ENCODE measurements around the gene TLR10.
"Not testable (repeated sequence)": the region's sequence is repeated elsewhere in the genome, so short reads cannot be mapped to it uniquely, and the experiment has no call there.

TLR10 gene

GRCh38 chr4:38802561-38803355 lies 20.0 kb upstream of the TLR10 start:
- no peak for DNase-seq

GRCh38 chr4:38800961-38801450 lies 18.2 kb upstream of the TLR10 start:
- DNase-seq = no peak

- no peak for DNase-seq
Observed at GRCh38 chr4:38800366-38800765, 17.6 kb upstream of the TLR10 start.

DNA sequence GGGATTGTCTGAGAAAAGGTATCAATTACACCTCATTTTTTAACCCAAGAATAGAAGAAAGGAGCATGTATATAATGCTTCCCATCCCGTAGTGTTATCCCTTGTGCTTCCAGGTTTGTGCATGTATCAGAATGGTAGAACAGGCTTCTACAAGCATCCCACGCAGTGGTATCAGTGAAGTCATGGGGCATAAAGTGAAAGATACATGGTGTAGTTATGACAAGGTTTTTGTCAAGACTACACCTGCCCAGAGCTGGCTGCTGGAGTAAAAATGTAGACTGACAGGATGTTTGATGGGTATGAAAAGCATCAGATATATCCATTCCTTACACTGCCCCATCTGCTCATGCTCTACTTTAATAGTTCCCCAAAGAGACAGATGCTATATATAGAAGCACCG lies 12.3 kb upstream of the TLR10 start:
- no peak for DNase-seq

GRCh38 chr4:38794051-38794450 lies 11.3 kb upstream of the TLR10 start:
- no peak for DNase-seq

DNA sequence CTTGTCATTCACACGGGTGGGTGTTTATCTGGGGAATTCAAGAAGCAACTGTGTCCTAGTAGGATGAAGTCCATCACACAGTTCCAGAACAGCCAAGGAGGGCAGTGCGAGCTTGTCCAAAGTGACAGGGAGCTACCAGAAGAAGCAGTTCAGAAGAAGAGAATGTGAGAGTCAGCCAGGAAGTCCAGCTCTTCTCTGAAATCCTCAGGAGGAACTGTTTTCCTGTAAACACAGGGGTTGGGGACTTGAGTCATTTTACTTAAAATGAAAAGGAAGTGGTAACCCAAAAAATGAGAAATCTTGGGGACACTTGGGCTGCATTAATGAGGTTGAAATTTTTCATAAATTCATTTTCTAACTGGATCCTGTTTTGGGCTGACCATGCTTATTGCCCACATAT lies 8.2 kb upstream of the TLR10 start:
- DNase-seq = no peak

GRCh38 chr4:38788317-38788716 lies 5.5 kb upstream of the TLR10 start:
- no peak for DNase-seq

GRCh38 chr4:38787693-38788092 lies 4.9 kb upstream of the TLR10 start:
- DNase-seq = no peak

- no peak for DNase-seq
Observed at GRCh38 chr4:38785901-38786402, 3.2 kb upstream of the TLR10 start.

DNA sequence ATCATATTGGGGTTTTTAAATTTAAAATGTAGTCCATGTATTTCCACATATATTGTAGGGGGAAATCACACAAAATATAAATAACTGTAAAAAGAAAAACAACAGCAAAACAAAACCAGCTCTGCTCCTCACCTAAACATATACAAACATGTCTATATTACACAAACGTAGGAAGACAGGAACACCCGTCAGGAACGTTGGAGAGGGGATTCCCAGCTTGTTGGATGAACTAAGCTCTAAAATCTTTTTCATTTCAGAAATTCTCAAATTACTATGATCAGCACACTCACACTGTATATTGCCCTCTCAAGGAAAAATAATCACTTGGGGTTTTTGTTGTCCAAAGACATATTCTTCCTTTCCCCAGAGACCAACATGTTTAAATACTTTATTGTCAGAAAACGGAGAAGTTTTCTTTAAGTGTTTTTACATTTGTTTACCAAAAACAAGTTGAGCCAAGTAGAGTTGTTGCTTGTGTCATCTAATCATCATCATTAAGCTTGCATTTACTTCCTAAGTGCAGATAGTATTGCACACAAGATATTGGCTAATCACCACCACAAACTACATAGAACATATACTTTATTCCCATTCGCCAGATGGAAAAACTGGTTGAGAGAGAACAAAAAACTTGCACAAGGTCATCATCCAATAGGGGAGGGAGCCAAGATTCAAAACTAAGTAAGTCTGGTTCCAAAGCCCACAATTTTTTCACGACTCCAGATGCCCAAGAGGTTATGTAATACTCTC lies 2.4 kb upstream of the TLR10 start:
- DNase-seq = no peak

DNA sequence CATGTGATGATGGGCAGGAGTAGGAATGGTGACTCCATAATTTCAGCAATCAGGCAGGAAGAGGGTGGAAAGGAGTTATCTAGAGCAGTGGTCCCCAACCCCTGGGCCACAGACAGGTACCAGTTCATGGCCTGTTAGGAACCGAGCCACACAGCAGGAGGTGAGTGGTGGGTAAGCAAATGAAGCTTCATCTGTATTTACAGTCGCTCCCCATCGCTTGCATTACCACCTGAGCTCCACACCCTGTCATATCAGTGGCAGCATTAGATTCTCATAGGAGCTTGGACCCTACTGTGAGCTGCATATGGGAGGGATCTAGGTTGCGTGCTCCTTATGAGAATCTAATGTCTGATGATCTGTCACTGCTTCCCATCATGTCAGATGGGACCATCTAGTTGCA lies 1.4 kb upstream of the TLR10 start:
- DNase-seq = no peak

GRCh38 chr4:38783109-38783460 lies 295 bp upstream of the TLR10 start:
- DNase-seq = no peak

GRCh38 chr4:38781854-38782261 lies 932 bp downstream of the TLR10 start:
- DNase-seq = no peak

GRCh38 chr4:38780833-38781484 lies 1.8 kb downstream of the TLR10 start:
- DNase-seq = no peak

GRCh38 chr4:38779790-38780189 lies 3.0 kb downstream of the TLR10 start:
- DNase-seq = no peak

DNA sequence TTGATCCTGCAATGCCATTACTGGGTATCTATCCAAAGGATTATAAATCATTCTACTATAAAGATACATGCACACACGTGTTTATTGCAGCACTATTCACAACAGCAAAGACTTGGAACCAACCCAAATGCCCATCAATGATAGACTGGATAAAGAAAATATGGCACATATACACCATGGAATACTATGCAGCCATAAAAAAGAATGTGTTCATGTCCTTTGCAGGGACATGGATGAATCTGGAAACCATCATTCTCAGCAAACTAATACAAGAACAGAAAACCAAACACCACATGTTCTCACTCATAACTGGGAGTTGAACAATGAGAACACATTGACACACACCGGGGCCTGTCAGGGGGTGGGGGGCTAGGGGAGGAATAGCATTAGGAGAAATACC lies 4.9 kb downstream of the TLR10 start:
- DNase-seq = not testable (repeated sequence)

DNA sequence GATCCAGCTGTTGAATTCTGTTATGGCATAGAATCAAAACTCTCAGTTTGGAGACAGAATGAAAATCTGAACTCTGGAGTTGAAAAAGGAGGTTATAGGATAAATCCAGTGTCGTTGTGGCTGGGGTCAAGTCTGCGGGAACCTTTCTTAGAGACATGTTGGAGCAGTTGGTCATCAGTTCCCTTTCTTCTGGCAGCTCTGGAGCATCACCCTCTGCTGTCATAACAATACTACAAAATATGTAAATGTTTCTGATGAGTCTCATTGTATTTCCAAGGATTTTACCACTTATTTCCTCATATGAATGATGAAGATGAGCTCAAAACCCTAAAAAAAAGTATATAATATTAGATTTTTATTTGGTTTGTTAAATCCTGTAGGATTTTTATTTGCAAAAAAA lies 7.5 kb downstream of the TLR10 start:
- DNase-seq = no peak

- DNase-seq = no peak
Observed at GRCh38 chr4:38774181-38774955, 8.4 kb downstream of the TLR10 start.

- DNase-seq = not testable (repeated sequence)
Observed at GRCh38 chr4:38770281-38770680, 12.5 kb downstream of the TLR10 start.

GRCh38 chr4:38769857-38770256 lies 12.9 kb downstream of the TLR10 start:
- no peak for DNase-seq

DNA sequence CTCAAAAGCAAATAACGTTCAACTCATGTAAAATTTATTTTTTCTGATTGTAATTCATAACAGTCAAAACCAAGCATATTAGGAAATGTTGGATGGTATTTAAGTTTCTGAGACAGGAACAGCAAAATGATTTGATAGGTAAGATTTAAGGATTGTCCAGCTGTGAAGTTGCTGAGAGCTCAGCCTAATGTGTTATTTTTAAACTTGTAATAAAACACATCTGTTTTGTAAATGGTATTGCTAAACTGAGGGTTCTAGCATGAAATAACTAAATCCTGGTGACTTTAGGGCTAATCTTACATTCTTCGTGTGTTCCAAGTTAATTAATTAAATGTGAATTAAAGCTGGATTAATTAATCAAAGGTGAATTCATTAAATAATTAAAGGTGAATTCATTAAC lies 13.3 kb downstream of the TLR10 start:
- DNase-seq = no peak

DNA sequence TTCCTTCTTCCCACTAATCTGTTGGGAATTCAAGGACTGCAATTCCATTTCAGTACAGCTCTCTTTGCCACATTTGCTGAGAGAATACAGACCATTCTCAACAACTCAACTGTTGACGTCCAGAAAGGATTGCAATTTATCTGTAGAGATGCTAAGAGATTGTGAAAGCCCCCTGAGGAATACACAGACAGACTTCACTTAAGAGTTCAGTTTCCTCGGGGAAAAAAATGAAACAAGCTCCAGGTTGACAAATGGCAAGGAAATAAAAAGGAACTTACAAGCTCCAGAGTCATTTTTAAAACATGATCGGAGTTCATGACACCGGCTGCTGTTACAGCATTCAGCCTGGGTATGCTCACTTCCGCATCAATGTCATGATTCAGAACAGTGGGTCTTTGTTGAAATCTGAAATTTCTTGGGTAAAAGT lies 13.8 kb downstream of the TLR10 start:
- DNase-seq = no peak

DNA sequence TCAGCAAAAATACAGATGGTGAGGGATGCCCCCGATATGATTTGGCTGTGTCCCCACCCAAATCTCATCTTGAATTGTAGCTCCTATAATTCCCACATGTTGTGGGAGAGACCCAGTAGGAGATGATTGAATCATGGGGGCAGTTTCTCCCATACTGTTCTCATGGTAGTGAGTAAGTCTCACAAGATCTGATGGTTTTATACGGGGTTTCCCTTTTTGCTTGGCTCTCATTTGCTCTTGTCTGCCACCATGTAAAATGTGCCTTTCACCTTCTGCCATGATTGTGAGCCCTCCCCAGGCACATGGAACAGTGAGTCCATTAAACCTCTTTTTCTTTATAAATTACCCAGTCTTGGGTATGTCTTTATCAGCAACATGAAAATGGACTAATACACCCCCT lies 15.8 kb downstream of the TLR10 start:
- DNase-seq = not testable (repeated sequence)

Measured in NCI-H2081 treated with DMSO at 0.1 percent for 48 hours (cell line).